ENCODE results near the gene LSM7. TPM values are rescaled to one million over a fixed set of nuclear protein-coding genes. Genes with fewer than 3 reads are reported as not detected.
A peak's percentile ranks its signal among the peaks of the same experiment; 100 is the strongest.

LSM7 gene
- total RNA-seq, 1 donor from 2014 or later, result 76.2 TPM

- H3K4me3 Mint-ChIP-seq (ENCODE audit: unreplicated experiment), result no peak overlapping the region
- TF ChIP-seq CTCF (IDR thresholded peaks at IDR 0.05), result no peak
- H3K4me1 Mint-ChIP-seq (ENCODE audit: low read depth), result peaks cover 5% of the 10 kb centered on the region
- no peaks in the 10 kb centered on the region for H3K36me3 Mint-ChIP-seq (ENCODE audit: low read depth)
- DNase-seq (ENCODE audit: low spot score), result no peak
- peaks cover 13% of the 10 kb centered on the region for H3K27me3 Mint-ChIP-seq (ENCODE audit: low read depth)
- no peak overlapping the region for H3K27ac Mint-ChIP-seq (ENCODE audit: unreplicated experiment)
- H3K9me3 Mint-ChIP-seq (ENCODE audit: low read depth), result no peaks in the 10 kb centered on the region
Measured at GRCh38 chr19:2288338-2288817, 40.0 kb downstream of the LSM7 start.

GRCh38 chr19:2287585-2288337, 40.6 kb downstream of the LSM7 start:
- no peak for DNase-seq (ENCODE audit: low spot score)
- Mint-ChIP-seq H3K36me3 (ENCODE audit: low read depth) (no peaks in the 10 kb centered on the region), H3K9me3 (ENCODE audit: low read depth) (no peaks in the 10 kb centered on the region), H3K4me3 (ENCODE audit: unreplicated experiment) (no peak overlapping the region), H3K27me3 (ENCODE audit: low read depth) (peaks cover 13% of the 10 kb centered on the region), H3K4me1 (ENCODE audit: low read depth) (peaks cover 9% of the 10 kb centered on the region), H3K27ac (ENCODE audit: unreplicated experiment) (no peak overlapping the region)
- TF ChIP-seq CTCF (IDR thresholded peaks at IDR 0.05), result no peak

- no peak overlapping the region for H3K4me3 Mint-ChIP-seq (ENCODE audit: unreplicated experiment)
- no peaks in the 10 kb centered on the region for H3K36me3 Mint-ChIP-seq (ENCODE audit: low read depth)
- peaks cover 21% of the 10 kb centered on the region for H3K4me1 Mint-ChIP-seq (ENCODE audit: low read depth)
- no peaks in the 10 kb centered on the region for H3K9me3 Mint-ChIP-seq (ENCODE audit: low read depth)
- H3K27me3 Mint-ChIP-seq (ENCODE audit: low read depth), result peaks cover 13% of the 10 kb centered on the region
- no peak for DNase-seq (ENCODE audit: low spot score)
- H3K27ac Mint-ChIP-seq (ENCODE audit: unreplicated experiment), result no peak overlapping the region
- TF ChIP-seq CTCF (IDR thresholded peaks at IDR 0.05), result no peak
Measured at GRCh38 chr19:2286402-2287140, 41.8 kb downstream of the LSM7 start.

GRCh38 chr19:2283835-2284507, 44.4 kb downstream of the LSM7 start:
- Mint-ChIP-seq H3K27me3 (ENCODE audit: low read depth) (peaks cover 7% of the 10 kb centered on the region), H3K36me3 (ENCODE audit: low read depth) (no peaks in the 10 kb centered on the region), H3K4me3 (ENCODE audit: unreplicated experiment) (no peak overlapping the region), H3K4me1 (ENCODE audit: low read depth) (peaks cover 16% of the 10 kb centered on the region), H3K27ac (ENCODE audit: unreplicated experiment) (no peak overlapping the region), H3K9me3 (ENCODE audit: low read depth) (no peaks in the 10 kb centered on the region)
- no peak for TF ChIP-seq CTCF (IDR thresholded peaks at IDR 0.05)
- DNase-seq (ENCODE audit: low spot score), result no peak

- Mint-ChIP-seq H3K4me3 (ENCODE audit: unreplicated experiment) (peak overlapping the region; percentile 53), H3K27ac (ENCODE audit: unreplicated experiment) (peak overlapping the region; percentile 42), H3K36me3 (ENCODE audit: low read depth) (no peaks in the 10 kb centered on the region), H3K9me3 (ENCODE audit: low read depth) (no peaks in the 10 kb centered on the region), H3K27me3 (ENCODE audit: low read depth) (no peaks in the 10 kb centered on the region), H3K4me1 (ENCODE audit: low read depth) (peaks cover 16% of the 10 kb centered on the region)
- no peak for DNase-seq (ENCODE audit: low spot score)
- TF ChIP-seq CTCF (IDR thresholded peaks at IDR 0.05), result no peak
Measured at GRCh38 chr19:2282862-2283237, 45.5 kb downstream of the LSM7 start.

Data from chondrocyte (in vitro differentiated cells).